Measurements from ENCODE around the gene TOP2B.

Gene TOP2B

DNA sequence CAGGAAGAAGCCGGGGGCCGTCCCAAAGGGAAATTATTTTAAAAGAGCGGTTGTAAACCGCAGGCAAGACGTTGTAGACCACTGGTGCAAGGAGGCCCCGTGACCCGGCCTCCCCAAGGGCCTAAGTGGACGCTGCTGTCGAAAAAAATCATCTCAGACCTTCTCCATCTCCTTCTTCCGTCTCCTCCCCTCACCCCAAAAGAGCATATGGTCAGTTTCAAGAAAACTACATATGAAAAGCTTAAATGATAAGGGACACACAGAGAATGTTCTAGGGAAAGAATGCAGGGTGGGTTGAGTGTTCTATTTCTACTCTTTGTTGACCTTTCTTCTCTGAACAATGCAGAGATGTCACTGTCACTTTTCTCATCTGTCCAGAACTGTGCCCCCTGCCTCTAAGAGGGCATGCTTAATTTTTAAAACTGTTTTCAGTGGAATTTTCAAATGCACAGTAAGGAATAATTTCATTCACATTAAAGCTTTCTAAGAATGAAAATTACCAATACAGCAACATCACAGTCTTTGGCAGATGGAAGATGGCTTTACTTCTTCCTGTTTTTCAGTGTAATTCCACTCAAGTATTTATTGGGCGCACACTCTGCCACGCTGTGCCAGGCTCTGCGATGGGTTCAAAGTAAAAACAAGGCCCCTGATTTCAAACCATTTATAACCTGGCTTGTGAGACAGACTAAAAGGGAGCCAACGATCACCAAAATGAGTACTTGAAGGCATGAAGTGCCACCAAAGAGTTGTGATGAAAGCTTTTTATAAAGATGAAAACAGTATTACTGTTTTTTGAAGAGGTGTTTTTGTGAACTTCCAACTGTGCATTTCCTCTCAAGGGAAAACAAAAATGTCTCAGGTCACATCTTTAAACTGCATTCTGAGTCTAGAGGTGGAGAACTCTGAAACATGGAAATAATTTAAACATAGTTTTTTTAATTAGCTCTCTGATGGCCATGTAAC, 891 bp upstream of the TOP2B start:
- peak; percentile 88 for DNase-seq

DNA sequence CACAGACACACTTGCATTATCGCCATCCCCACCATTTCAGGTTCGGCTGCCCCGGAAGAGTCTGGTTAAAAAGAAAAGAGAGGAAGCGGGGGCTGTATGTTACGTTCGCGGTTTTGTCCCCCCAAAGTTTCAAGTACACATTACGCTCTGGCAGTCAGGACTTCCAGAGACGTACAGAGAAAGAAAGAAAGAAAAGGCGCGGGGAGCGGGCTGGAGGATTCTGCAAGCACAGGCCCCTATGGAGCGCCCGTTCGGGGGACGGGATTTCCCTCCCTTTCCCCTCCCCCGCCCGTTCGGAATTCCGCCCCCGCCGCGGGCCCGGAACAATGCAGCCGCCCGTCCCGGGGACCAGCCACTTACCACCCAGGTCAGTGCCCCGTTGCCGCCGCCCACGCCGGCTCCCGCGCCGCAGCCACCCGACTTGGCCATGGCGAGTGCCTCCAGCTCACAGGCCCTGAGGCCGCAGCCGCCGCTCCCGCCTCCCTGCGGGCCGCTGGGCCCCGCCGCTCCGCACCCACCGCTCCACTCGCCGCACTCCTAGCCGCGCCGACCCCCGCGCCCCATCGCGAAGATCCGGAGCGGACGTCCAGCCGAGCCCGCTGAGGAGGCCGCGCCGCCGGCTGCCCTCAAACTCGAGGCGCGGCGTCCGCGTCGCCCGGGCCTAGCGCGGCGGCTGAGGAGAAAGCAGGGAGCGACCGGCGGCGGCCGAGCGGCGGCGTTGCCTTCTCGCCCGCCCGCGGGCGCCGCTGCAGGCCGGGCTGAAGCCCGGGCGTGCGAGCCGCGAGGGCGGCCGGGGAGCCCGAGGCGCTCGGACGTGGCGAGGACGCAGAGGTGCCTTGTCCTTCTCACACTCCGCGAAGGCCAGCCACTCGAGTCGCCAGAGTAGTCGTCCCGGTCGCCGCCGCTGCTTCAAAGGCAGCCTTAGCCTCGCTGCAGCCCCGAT, 567 bp downstream of the TOP2B start:
- DNase-seq: peak; percentile 63

GRCh38 chr3:25663347-25663868, 1.3 kb downstream of the TOP2B start:
- no peak for DNase-seq

DNA sequence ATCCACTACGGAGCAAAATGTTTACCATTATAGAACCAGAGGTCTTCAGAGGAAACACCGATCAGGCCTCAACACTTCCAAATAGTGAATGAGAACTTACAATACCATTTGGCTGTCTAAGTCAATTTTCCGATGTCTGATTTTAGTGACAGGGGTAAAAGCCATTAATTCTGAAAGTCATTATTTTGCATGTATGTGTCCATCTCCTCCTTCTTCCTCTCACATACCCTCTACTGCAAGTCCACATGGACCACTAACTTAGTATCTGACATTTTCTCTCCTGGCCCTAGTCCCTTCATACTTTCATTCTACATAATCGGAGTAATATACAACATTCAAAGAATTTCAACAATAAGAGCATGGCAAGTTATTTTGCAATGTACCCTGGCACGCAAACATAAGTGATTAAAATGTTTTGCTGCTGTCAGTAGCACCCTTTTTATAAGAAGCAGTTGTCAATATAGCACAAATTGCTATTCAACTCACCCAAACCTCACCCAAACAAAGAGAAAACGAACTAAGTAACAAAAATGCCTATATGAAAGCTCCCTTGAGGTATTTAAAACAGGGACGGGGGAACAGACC, 1.9 kb downstream of the TOP2B start:
- no peak for DNase-seq

- DNase-seq: peak; percentile 60
These were observed 2.8 kb downstream of the TOP2B start for GRCh38 chr3:25661694-25662437.

GRCh38 chr3:25658836-25659235, 5.9 kb downstream of the TOP2B start:
- DNase-seq: no peak

DNA sequence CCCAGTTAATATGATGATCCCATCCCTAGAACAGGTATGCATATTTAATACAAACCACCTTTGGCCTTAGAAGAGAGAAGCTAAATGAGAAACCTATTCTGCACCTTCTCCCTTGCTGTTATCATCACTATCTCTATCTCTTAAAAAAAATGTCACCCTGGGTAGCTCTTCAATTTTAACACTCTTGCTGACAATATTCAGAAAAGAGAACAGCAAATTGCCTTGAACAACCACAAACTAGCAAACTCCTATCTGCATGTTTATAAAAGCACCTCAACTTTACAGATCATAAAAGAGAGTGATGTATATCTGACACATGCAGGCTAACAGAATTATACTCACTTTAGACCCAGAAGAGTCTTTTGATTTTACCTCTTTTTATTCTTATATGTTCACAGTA, 7.4 kb downstream of the TOP2B start:
- no peak for DNase-seq

GRCh38 chr3:25655659-25656058, 9.0 kb downstream of the TOP2B start:
- DNase-seq: no peak

DNA sequence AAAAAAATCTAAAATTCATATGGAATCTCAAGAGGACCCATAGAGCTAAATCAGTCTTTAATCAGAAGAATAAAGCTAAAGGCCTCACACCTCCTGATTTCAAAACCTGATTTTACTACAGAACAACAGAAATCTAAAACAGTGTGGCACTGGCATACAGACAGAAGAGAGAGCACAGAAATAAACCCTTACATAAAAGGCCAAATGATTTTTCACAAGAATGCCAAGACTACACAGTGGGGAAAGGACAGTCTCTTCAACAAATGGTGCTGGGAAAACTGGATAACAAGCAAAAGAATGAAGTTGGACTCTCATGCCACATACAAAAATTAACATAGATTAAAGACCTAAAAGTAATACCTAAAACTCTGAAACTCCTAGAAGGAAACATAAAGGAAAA, 10.1 kb downstream of the TOP2B start:
- no peak for DNase-seq

- no peak for DNase-seq
These were observed 11.4 kb downstream of the TOP2B start for GRCh38 chr3:25653322-25653721.

DNA sequence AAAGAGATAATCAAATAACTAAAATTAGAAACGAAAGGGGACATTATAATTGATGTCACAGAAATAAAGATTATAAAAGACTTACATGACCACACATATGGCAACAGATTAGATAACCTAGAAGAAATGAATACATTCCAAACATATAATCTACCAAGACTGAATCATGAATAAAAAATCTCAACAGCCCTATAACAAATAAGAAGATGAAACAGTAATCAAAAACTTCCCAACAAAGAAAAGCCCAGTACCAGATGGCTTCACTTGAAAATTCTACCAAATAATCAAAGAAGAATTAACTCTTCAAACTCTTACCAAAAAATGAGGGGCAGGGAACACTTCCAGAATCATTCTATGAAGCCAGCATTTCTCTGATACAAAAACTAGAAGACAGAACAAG, 11.8 kb downstream of the TOP2B start:
- DNase-seq: no peak

GRCh38 chr3:25648925-25649830, 15.5 kb downstream of the TOP2B start:
- no peak for DNase-seq

GRCh38 chr3:25648107-25648535, 16.6 kb downstream of the TOP2B start:
- DNase-seq: peak; percentile 93

- DNase-seq: no peak
These were observed 29.7 kb downstream of the TOP2B start for GRCh38 chr3:25635038-25635437.

GRCh38 chr3:25633919-25634318, 30.8 kb downstream of the TOP2B start:
- DNase-seq: no peak

DNA sequence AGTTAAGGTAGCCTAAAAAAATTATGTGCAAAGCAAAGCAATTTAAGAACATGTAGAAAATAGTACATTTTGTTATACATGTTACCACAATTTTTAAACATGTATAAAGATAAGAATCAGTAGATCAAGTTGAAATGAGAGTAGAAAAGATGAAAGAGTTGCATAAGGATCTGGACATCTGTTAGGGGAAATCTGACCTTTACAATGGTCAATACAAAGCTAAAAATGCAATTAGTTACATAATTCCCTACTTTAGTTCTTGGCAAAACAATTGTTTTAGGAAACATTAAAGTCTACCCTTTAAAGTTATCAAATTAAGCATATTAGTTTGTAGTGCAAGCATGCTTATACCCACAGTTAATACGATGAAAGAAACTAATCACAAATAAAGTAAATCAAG, 32.7 kb downstream of the TOP2B start:
- DNase-seq: no peak

GRCh38 chr3:25621087-25621486, 43.6 kb downstream of the TOP2B start:
- DNase-seq: no peak

- no peak for DNase-seq
These were observed 44.2 kb downstream of the TOP2B start for GRCh38 chr3:25620493-25620892.

DNA sequence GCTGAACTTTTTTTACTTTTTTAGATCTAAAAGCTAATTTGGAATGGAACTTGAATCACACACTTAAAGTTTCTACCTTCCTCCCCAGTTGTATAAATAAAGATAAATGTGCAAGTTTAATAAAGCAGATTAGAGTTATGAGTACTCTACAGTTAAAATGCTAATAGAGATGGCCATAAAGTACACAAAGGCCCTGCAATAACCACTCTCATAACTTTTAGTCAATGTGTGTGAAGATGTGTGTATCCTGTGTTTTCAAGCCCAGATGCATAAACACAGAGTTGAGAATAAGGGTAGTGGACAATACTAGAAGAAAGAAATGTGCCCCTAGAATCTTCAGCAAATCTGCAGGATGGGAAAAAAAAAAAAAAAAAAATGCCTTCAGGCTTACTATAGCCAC, 45.3 kb downstream of the TOP2B start:
- no peak for DNase-seq

GRCh38 chr3:25618028-25618427, 46.7 kb downstream of the TOP2B start:
- no peak for DNase-seq

GRCh38 chr3:25611193-25611592, 53.5 kb downstream of the TOP2B start:
- DNase-seq: no peak
